ENCODE data around the gene OXCT1.

GRCh38 chr5:41681840-41682239, 188.4 kb downstream of the OXCT1 start:
- TF ChIP-seq GATA3 (IDR thresholded peaks at IDR 0.05; ENCODE audit: low read depth, low read length) (no peak), GATA2 (IDR thresholded peaks at IDR 0.05; ENCODE audit: low read depth, low read length) (no peak)

Measured in SH-SY5Y (cell line).